ENCODE results near the gene RAB20. TPM values are rescaled to one million over a fixed set of nuclear protein-coding genes. Genes with fewer than 3 reads are reported as not detected.

Gene RAB20
- total and polyA plus RNA-seq, 9 of the 15 experiments (the other 6 are each of a cell fraction or from before 2014, with no cell fraction given): 0.62 to 9.2 (median 5.4) TPM

- 0 out of 2 replicates have a peak, but pooled peaks have one; percentile 37 for TF ChIP-seq E2F5 (CRISPR knock-in tag; IDR thresholded peaks at IDR 0.05)
- peak; percentile 87; the same call in 1 of the 2 replicates for TF ChIP-seq NFRKB (IDR thresholded peaks at IDR 0.05; ENCODE audit: low read depth)
- TF ChIP-seq NEUROD1 (IDR thresholded peaks at IDR 0.05; ENCODE audit: borderline replicate concordance, low read depth, low read length, partially characterized antibody): peak; percentile 39
- TF ChIP-seq NR3C1 (CRISPR knock-in tag; IDR thresholded peaks at IDR 0.05): no peak
- TF ChIP-seq ATF3 (IDR thresholded peaks at IDR 0.05): peak; percentile 22; the same call in 1 of the 2 replicates
- no peak for TF ChIP-seq ATF3 (CRISPR knock-in tag; conservative IDR thresholded peaks at IDR 0.05)
- TF ChIP-seq ZNF232 (CRISPR knock-in tag; IDR thresholded peaks at IDR 0.05): no peak
- no peak for TF ChIP-seq MCM3 (IDR thresholded peaks at IDR 0.05)
- TF ChIP-seq POLR2AphosphoS2 (IDR thresholded peaks at IDR 0.05; ENCODE audit: low read length): no peak
- TF ChIP-seq HDAC1 (IDR thresholded peaks at IDR 0.05): peak in 1 of 2 experiments; percentile 62; a peak in 2 of 4 replicates
- no peak for TF ChIP-seq NCOA1 (IDR thresholded peaks at IDR 0.05; ENCODE audit: low read depth)
- no peak for TF ChIP-seq ZNF707 (CRISPR knock-in tag; conservative IDR thresholded peaks at IDR 0.05)
- TF ChIP-seq TEAD4 (IDR thresholded peaks at IDR 0.05; ENCODE audit: low read length): peak; percentile 95
- no peak for TF ChIP-seq TEAD4 (CRISPR knock-in tag; IDR thresholded peaks at IDR 0.05; ENCODE audit: borderline replicate concordance)
- TF ChIP-seq SNRNP70 (optimal IDR thresholded peaks at IDR 0.05; ENCODE audit: low read depth, low read length): no peak
- peak in 1 of 2 experiments; percentile 42; a peak in 1 of 3 replicates for TF ChIP-seq CBX3 (IDR thresholded peaks at IDR 0.05; ENCODE audit: borderline replicate concordance in 1 of 2, low read length in 2 of 2)
- peak; percentile 80 for TF ChIP-seq HDAC3 (IDR thresholded peaks at IDR 0.05; ENCODE audit: borderline replicate concordance, partially characterized antibody)
- TF ChIP-seq DNMT1 (IDR thresholded peaks at IDR 0.05): no peak
- peak; percentile 90 for TF ChIP-seq PML (IDR thresholded peaks at IDR 0.05; ENCODE audit: low read length)
- TF ChIP-seq MYNN (IDR thresholded peaks at IDR 0.05): peak; percentile 85
- no peak for TF ChIP-seq MYNN (CRISPR knock-in tag; IDR thresholded peaks at IDR 0.05)
- no peak; the same call in 1 of the 2 replicates for TF ChIP-seq ZNF583 (CRISPR knock-in tag; IDR thresholded peaks at IDR 0.05)
- TF ChIP-seq ZNF696 (CRISPR knock-in tag; conservative IDR thresholded peaks at IDR 0.05): no peak
- TF ChIP-seq PURB (CRISPR knock-in tag; IDR thresholded peaks at IDR 0.05; ENCODE audit: low read depth): no peak
- TF ChIP-seq PRDM10 (IDR thresholded peaks at IDR 0.05; ENCODE audit: partially characterized antibody): no peak
- TF ChIP-seq NUFIP1 (IDR thresholded peaks at IDR 0.05; ENCODE audit: partially characterized antibody): no peak
- peak; percentile 86 for TF ChIP-seq EP300 (IDR thresholded peaks at IDR 0.05; ENCODE audit: low read length)
Measured at GRCh38 chr13:110506859-110507566, 54.5 kb downstream of the RAB20 start (continued).
